Neural crest cell (in vitro differentiated cells): ENCODE results near the gene PRDM16. TPM values are rescaled to one million over a fixed set of nuclear protein-coding genes. Genes with fewer than 3 reads are reported as not detected.

Source experiments
- DNase-seq: peaks from one replicate; pipeline ENCODE4 v3.0.0; 2021; ENCODE audit warnings: low read depth, mixed read lengths, low spot score
- H3K27ac Mint-ChIP-seq: one replicate; pipeline ENCODE4 v1.8.0; 2021; ENCODE audit warnings: mild to moderate bottlenecking, mixed read lengths; ENCODE audit not compliant: unreplicated experiment
- H3K27me3 Mint-ChIP-seq: 2 replicates; pipeline ENCODE4 v1.8.0; 2021; ENCODE audit warnings: low read depth, mild to moderate bottlenecking, mixed read lengths
- H3K36me3 Mint-ChIP-seq: 2 replicates; pipeline ENCODE4 v1.8.0; 2021; ENCODE audit warnings: low read depth, mild to moderate bottlenecking, mixed read lengths
- H3K4me1 Mint-ChIP-seq: 2 replicates; pipeline ENCODE4 v1.8.0; 2021; ENCODE audit warnings: mixed read lengths
- H3K4me3 Mint-ChIP-seq: one replicate; pipeline ENCODE4 v1.8.0; 2021; ENCODE audit warnings: mild to moderate bottlenecking, mixed read lengths
- H3K9me3 Mint-ChIP-seq: 2 replicates; pipeline ENCODE4 v1.8.0; 2021; ENCODE audit warnings: mixed read lengths
- CTCF ChIP-seq: fragments of 200-600 bp; sonication (generic); conservative IDR thresholded peaks from 2 replicates; pipeline ENCODE4 v1.5.0; 2021; ENCODE audit warnings: antibody characterized with exemption, mild to moderate bottlenecking
- total RNA-seq: library from RNA; stranded (reverse); gene quantifications from 2 replicates; pipeline ENCODE4 v1.2.1, GENCODE V29; 2021

The PRDM16 gene
- total RNA-seq, 1 donor from 2014 or later: 11.7 TPM

GRCh38 chr1:3397311-3397710 lies 328.3 kb downstream of the PRDM16 start:
- no peak for DNase-seq
- Mint-ChIP-seq H3K27me3 (peaks cover 36% of the 10 kb centered on the region), H3K27ac (no peak overlapping the region), H3K36me3 (peaks cover 2% of the 10 kb centered on the region), H3K4me3 (no peak overlapping the region), H3K9me3 (no peaks in the 10 kb centered on the region), H3K4me1 (peaks cover 28% of the 10 kb centered on the region)
- TF ChIP-seq CTCF: no peak

- DNase-seq: no peak
Observed at GRCh38 chr1:3398396-3399140, 329.6 kb downstream of the PRDM16 start.

GRCh38 chr1:3399732-3400131 lies 330.7 kb downstream of the PRDM16 start:
- Mint-ChIP-seq H3K27ac (no peak overlapping the region), H3K27me3 (peaks cover 22% of the 10 kb centered on the region), H3K9me3 (no peaks in the 10 kb centered on the region), H3K4me1 (peaks cover 14% of the 10 kb centered on the region), H3K4me3 (no peak overlapping the region), H3K36me3 (peaks cover 2% of the 10 kb centered on the region)
- DNase-seq: no peak
- no peak for TF ChIP-seq CTCF

More at GRCh38 chr1:3398396-3399140, 329.6 kb downstream of the PRDM16 start:
- no peaks in the 10 kb centered on the region for H3K9me3 Mint-ChIP-seq
- peaks cover 2% of the 10 kb centered on the region for H3K36me3 Mint-ChIP-seq
- TF ChIP-seq CTCF: no peak
- no peak overlapping the region for H3K27ac Mint-ChIP-seq
- no peak overlapping the region for H3K4me3 Mint-ChIP-seq
- H3K27me3 Mint-ChIP-seq: peaks cover 24% of the 10 kb centered on the region
- H3K4me1 Mint-ChIP-seq: peaks cover 16% of the 10 kb centered on the region

- DNase-seq: no peak
- Mint-ChIP-seq H3K9me3 (no peaks in the 10 kb centered on the region), H3K4me1 (peaks cover 15% of the 10 kb centered on the region), H3K27ac (no peak overlapping the region), H3K36me3 (peaks cover 2% of the 10 kb centered on the region), H3K4me3 (no peak overlapping the region), H3K27me3 (peaks cover 8% of the 10 kb centered on the region)
- no peak for TF ChIP-seq CTCF
Observed at GRCh38 chr1:3401585-3402257, 332.7 kb downstream of the PRDM16 start.

GRCh38 chr1:3402258-3403010 lies 333.4 kb downstream of the PRDM16 start:
- Mint-ChIP-seq H3K9me3 (no peaks in the 10 kb centered on the region), H3K4me3 (no peak overlapping the region), H3K27me3 (peaks cover 8% of the 10 kb centered on the region), H3K4me1 (peaks cover 15% of the 10 kb centered on the region), H3K27ac (no peak overlapping the region), H3K36me3 (peaks cover 2% of the 10 kb centered on the region)
- TF ChIP-seq CTCF: no peak
- no peak for DNase-seq
